ENCODE data around the gene PDE6A.

PDE6A gene

GRCh38 chr5:149817539-149818060, 127.0 kb downstream of the PDE6A start:
- DNase-seq (ENCODE audit: low read depth, low spot score) = no peak

DNA sequence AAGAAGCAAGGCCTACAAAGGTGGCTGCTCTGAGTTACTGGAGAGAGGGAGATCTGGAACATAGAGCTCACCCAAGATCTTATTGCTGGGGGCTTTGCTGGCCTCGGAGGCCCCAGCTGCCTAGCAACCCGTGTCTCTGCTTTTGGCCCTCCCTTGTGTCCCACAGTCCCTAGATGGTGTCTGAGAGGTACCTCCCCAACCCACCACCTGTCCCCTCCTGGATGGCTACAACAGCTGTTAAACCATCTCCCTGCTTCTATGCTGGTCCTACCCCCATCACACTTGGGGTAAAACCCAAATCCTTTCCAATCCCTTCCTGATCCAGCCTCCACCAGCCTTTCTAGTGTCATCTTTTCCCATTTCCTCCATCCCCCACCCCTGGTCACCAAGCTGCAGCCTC, 127.9 kb downstream of the PDE6A start:
- DNase-seq (ENCODE audit: low read depth, low spot score) = no peak

DNA sequence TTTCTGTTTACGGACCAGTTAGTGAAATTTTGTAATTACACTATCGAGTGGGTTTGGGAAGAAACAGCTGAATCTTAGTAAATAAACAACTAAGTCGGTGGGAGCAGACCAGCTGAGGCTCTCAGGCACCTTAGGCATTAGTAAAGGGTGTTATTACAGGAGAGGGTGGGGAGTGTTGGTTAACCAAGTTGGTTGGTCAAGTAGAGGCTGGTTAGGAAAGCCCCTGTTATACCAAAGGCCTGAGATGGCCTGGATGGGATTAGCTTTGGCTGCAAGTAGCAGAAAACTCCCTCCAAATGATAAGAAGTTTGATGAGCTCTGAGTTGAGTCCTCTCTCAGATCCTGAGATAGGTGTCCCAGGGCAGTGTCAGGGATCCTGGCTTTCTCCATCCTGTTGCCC, 133.1 kb downstream of the PDE6A start:
- DNase-seq (ENCODE audit: low read depth, low spot score) = no peak

DNA sequence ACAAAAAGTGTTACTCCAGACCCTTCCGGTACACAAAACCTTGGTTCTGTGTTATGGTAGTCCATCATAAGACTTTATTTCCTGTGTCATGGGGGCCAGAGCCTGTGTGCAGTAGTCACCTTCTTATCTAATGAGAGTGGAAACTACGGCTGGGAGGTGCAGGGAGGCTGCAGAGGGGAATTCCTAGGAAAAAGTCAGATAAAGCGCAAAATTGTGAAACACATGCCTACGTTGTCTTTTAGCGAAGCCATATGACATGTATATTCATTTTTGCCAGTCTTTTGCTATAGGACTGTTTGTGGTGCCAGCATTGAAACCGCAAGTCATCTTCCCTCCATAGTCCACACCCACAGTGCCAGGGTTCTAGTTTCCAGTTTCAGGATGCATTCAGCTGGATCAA, 133.7 kb downstream of the PDE6A start:
- DNase-seq (ENCODE audit: low read depth, low spot score) = no peak

GRCh38 chr5:149809931-149810691, 134.5 kb downstream of the PDE6A start:
- no peak for DNase-seq (ENCODE audit: low read depth, low spot score)

- DNase-seq (ENCODE audit: low read depth, low spot score) = no peak
These were observed 136.2 kb downstream of the PDE6A start for GRCh38 chr5:149808264-149808982.

Measured in astrocyte of the hippocampus (primary cell).